Urinary bladder (tissue), 4 donors: ENCODE measurements around the gene MARCHF11. TPM values are rescaled to one million over a fixed set of nuclear protein-coding genes. Genes with fewer than 3 reads are reported as not detected.

Experiments
- DNase-seq: peaks from one replicate; pipeline ENCODE4 v3.0.0-alpha.2; 2015; ENCODE audit errors: extremely low spot score
- H3K27ac ChIP-seq: one replicate; pipeline ENCODE4 v1.5.1; 2013; ENCODE audit warnings: low read depth, mild to moderate bottlenecking, moderate library complexity
- H3K36me3 ChIP-seq: one replicate; pipeline ENCODE4 v1.6.1; 2013; ENCODE audit warnings: mild to moderate bottlenecking, moderate library complexity; ENCODE audit not compliant: insufficient read depth
- H3K4me1 ChIP-seq: one replicate; pipeline ENCODE4 v1.6.1; 2013; ENCODE audit warnings: mild to moderate bottlenecking, moderate library complexity; ENCODE audit not compliant: insufficient read depth
- H3K4me3 ChIP-seq: one replicate; pipeline ENCODE4 v1.5.1; 2013; ENCODE audit warnings: low read depth, low read length
- WGBS: extraction: QIAGEN DNeasy Blood & Tissue Kit; methylation state at CpG from one replicate; pipeline ENCODE4 v1.1.7; 2013; 5-methylcytosine and 5-hydroxymethylcytosine counted together
- polyA plus RNA-seq: library from polyadenylated mRNA; stranded (reverse); fragments of 200-250 nt; gene quantifications from one replicate; pipeline ENCODE4 v1.2.3, GENCODE V29; 2013
- total RNA-seq: library from RNA; depleted of rRNA; stranded (reverse); fragments of >200 nt; gene quantifications from one replicate; pipeline ENCODE4 v1.2.3, GENCODE V29; 2014
- donor health status: healthy with polysubstance abuse.
- donor health status: healthy.

Gene MARCHF11
- total and polyA plus RNA-seq, 2 donors: 0.06 to 0.26 TPM

GRCh38 chr5:16147179-16147900, 32.3 kb downstream of the MARCHF11 start:
- no peaks in the 10 kb centered on the region for H3K36me3 ChIP-seq

GRCh38 chr5:16144416-16144815, 35.2 kb downstream of the MARCHF11 start:
- DNase-seq: no peak

More at GRCh38 chr5:16147179-16147900, 32.3 kb downstream of the MARCHF11 start:
- Histone ChIP-seq H3K4me1 (no peaks in the 10 kb centered on the region), H3K27ac (no peak overlapping the region), H3K4me3 (no peak overlapping the region)
- no peak for DNase-seq
- WGBS: 62% methylated on average over 7 of the region's 7 CpGs

GRCh38 chr5:16143361-16144049, 36.1 kb downstream of the MARCHF11 start:
- H3K4me1 ChIP-seq: no peaks in the 10 kb centered on the region
- DNase-seq: no peak
- 64% methylated on average over 5 of the region's 5 CpGs for WGBS
- no peaks in the 10 kb centered on the region for H3K36me3 ChIP-seq
- H3K4me3 ChIP-seq: no peak overlapping the region
- no peak overlapping the region for H3K27ac ChIP-seq

More at GRCh38 chr5:16144416-16144815, 35.2 kb downstream of the MARCHF11 start:
- Histone ChIP-seq H3K36me3 (no peaks in the 10 kb centered on the region), H3K4me3 (no peak overlapping the region), H3K4me1 (no peaks in the 10 kb centered on the region), H3K27ac (no peak overlapping the region)
- WGBS: 81% methylated on average over 4 of the region's 4 CpGs

- H3K4me1 ChIP-seq: no peaks in the 10 kb centered on the region
- no peak overlapping the region for H3K4me3 ChIP-seq
- no peak for DNase-seq
- no peak overlapping the region for H3K27ac ChIP-seq
- no peaks in the 10 kb centered on the region for H3K36me3 ChIP-seq
- 68% methylated on average over 4 of the region's 4 CpGs for WGBS
Observed at GRCh38 chr5:16140944-16141343, 38.6 kb downstream of the MARCHF11 start.

- no peak overlapping the region for H3K4me3 ChIP-seq
- H3K36me3 ChIP-seq: no peaks in the 10 kb centered on the region
- H3K27ac ChIP-seq: no peak overlapping the region
- WGBS: 69% methylated on average over 3 of the region's 3 CpGs
- DNase-seq: no peak
- H3K4me1 ChIP-seq: no peaks in the 10 kb centered on the region
Observed at GRCh38 chr5:16140417-16140816, 39.2 kb downstream of the MARCHF11 start.

GRCh38 chr5:16137177-16137576, 42.4 kb downstream of the MARCHF11 start:
- Histone ChIP-seq H3K27ac (no peak overlapping the region), H3K4me1 (no peaks in the 10 kb centered on the region), H3K4me3 (no peak overlapping the region), H3K36me3 (no peaks in the 10 kb centered on the region)
- DNase-seq: no peak

GRCh38 chr5:16135506-16135905, 44.1 kb downstream of the MARCHF11 start:
- Histone ChIP-seq H3K27ac (no peak overlapping the region), H3K36me3 (no peaks in the 10 kb centered on the region), H3K4me3 (no peak overlapping the region), H3K4me1 (no peaks in the 10 kb centered on the region)
- 75% methylated on average over 3 of the region's 3 CpGs for WGBS
- no peak for DNase-seq

GRCh38 chr5:16135003-16135402, 44.6 kb downstream of the MARCHF11 start:
- DNase-seq: no peak
- H3K4me3 ChIP-seq: no peak overlapping the region
- H3K27ac ChIP-seq: no peak overlapping the region
- 55% methylated on average over 1 of the region's 1 CpG for WGBS
- H3K4me1 ChIP-seq: no peaks in the 10 kb centered on the region
- no peaks in the 10 kb centered on the region for H3K36me3 ChIP-seq

GRCh38 chr5:16134204-16134603, 45.4 kb downstream of the MARCHF11 start:
- no peaks in the 10 kb centered on the region for H3K4me1 ChIP-seq
- no peak overlapping the region for H3K27ac ChIP-seq
- H3K4me3 ChIP-seq: no peak overlapping the region
- DNase-seq: no peak
- WGBS: 81% methylated on average over 3 of the region's 3 CpGs
- H3K36me3 ChIP-seq: no peaks in the 10 kb centered on the region

- no peak overlapping the region for H3K4me3 ChIP-seq
- no peaks in the 10 kb centered on the region for H3K36me3 ChIP-seq
- DNase-seq: no peak
- WGBS: 81% methylated on average over 5 of the region's 5 CpGs
- no peaks in the 10 kb centered on the region for H3K4me1 ChIP-seq
- H3K27ac ChIP-seq: no peak overlapping the region
Observed at GRCh38 chr5:16131878-16132277, 47.7 kb downstream of the MARCHF11 start.

GRCh38 chr5:16128944-16129343, 50.6 kb downstream of the MARCHF11 start:
- DNase-seq: no peak
- Histone ChIP-seq H3K36me3 (no peaks in the 10 kb centered on the region), H3K27ac (no peak overlapping the region), H3K4me3 (no peak overlapping the region), H3K4me1 (no peaks in the 10 kb centered on the region)
- WGBS: 67% methylated on average over 5 of the region's 5 CpGs

GRCh38 chr5:16127865-16128544, 51.6 kb downstream of the MARCHF11 start:
- no peak overlapping the region for H3K4me3 ChIP-seq
- no peak for DNase-seq
- H3K4me1 ChIP-seq: no peaks in the 10 kb centered on the region
- 70% methylated on average over 4 of the region's 4 CpGs for WGBS
- H3K27ac ChIP-seq: no peak overlapping the region
- H3K36me3 ChIP-seq: no peaks in the 10 kb centered on the region

GRCh38 chr5:16120579-16120978, 59.0 kb downstream of the MARCHF11 start:
- Histone ChIP-seq H3K36me3 (no peaks in the 10 kb centered on the region), H3K27ac (no peak overlapping the region), H3K4me3 (no peak overlapping the region), H3K4me1 (no peaks in the 10 kb centered on the region)
- WGBS: 87% methylated on average over 3 of the region's 3 CpGs
- no peak for DNase-seq

- no peaks in the 10 kb centered on the region for H3K36me3 ChIP-seq
- H3K27ac ChIP-seq: no peak overlapping the region
- H3K4me1 ChIP-seq: no peaks in the 10 kb centered on the region
- no peak for DNase-seq
- H3K4me3 ChIP-seq: no peak overlapping the region
- 76% methylated on average over 4 of the region's 4 CpGs for WGBS
Observed at GRCh38 chr5:16119790-16120189, 59.8 kb downstream of the MARCHF11 start.
